ENCODE data around the gene B3GALT5.

The B3GALT5 gene, protein sequence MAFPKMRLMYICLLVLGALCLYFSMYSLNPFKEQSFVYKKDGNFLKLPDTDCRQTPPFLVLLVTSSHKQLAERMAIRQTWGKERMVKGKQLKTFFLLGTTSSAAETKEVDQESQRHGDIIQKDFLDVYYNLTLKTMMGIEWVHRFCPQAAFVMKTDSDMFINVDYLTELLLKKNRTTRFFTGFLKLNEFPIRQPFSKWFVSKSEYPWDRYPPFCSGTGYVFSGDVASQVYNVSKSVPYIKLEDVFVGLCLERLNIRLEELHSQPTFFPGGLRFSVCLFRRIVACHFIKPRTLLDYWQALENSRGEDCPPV

DNA sequence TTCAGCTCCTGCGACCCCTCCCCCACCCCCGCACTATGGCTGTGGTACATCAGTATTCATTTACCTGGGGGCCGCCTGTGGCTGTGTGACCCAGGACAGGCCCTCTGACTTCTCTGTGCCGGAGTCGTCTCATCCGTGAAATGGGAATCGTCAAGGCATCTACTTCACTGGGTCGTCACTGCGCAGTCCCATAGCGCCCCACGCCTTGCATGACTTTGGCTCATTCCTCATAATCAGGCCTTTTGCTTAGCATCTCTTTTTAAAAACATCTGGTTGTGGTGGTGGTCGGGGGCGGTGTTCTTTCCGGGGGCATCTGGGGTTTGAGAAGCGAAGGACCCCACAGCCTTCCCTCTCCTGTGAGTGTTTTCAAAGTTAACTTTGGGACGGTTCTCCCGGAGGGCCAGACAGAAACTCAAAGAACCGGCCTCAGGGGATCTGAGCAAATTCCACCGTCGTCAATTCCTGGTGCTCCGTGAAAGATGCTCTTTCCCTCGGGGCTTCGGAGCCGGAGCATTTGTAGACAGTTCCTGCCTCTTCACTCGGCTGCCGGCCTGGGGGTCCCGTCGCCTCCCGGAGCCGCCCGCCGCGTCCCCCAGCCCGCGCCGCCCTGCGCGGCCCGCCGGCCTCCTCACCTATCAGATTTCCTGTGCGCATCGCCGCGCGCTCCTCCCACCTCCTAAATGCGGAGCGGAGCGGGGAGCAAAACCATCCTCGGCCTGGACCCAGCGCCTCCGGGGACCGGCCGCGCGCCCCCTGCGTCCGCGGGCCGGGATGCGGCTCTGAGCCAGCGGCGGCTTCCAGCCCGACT lies at the start of gene B3GALT5:
TSS of gene B3GALT5 (plus strand) at position 708 of the 808 bp plus-strand sequence. CDS start 47,620 bp downstream, outside the sequence.
- Histone ChIP-seq H3K9ac (ENCODE audit: low read length) (no peak within 1 kb of the TSS), H4K20me1 (ENCODE audit: insufficient read depth, low read length) (no peaks in the 10 kb centered on the region), H3K9me2 (replicated peaks; ENCODE audit: insufficient read depth, low read length) (no peaks in the 10 kb centered on the region), H3K36me3 (replicated peaks; ENCODE audit: insufficient read depth, low read length) (no peaks in the 10 kb centered on the region), H3K27ac (ENCODE audit: low read length) (no peak within 1 kb of the TSS), H3F3A (ENCODE audit: insufficient read depth, low read length) (no peaks in the 10 kb centered on the region), H3K4me2 (ENCODE audit: low read depth, low read length) (no peak within 1 kb of the TSS), H3K9me3 (replicated peaks; ENCODE audit: insufficient read depth, low read length) (no peaks in the 10 kb centered on the region), H3K27me3 (replicated peaks; ENCODE audit: insufficient read depth, low read length) (no peaks in the 10 kb centered on the region), H3K4me3 (ENCODE audit: low read length) (no peak within 1 kb of the TSS), H3K79me2 (ENCODE audit: low read length) (no peaks in the 10 kb centered on the region), H3K4me1 (ENCODE audit: low read length) (no peaks in the 10 kb centered on the region), H2AFZ (ENCODE audit: low read length) (no peak within 1 kb of the TSS)
- no peak for TF ChIP-seq EZH2 (optimal IDR thresholded peaks at IDR 0.05; ENCODE audit: low read depth, low read length)
- TF ChIP-seq, protein P1, sequence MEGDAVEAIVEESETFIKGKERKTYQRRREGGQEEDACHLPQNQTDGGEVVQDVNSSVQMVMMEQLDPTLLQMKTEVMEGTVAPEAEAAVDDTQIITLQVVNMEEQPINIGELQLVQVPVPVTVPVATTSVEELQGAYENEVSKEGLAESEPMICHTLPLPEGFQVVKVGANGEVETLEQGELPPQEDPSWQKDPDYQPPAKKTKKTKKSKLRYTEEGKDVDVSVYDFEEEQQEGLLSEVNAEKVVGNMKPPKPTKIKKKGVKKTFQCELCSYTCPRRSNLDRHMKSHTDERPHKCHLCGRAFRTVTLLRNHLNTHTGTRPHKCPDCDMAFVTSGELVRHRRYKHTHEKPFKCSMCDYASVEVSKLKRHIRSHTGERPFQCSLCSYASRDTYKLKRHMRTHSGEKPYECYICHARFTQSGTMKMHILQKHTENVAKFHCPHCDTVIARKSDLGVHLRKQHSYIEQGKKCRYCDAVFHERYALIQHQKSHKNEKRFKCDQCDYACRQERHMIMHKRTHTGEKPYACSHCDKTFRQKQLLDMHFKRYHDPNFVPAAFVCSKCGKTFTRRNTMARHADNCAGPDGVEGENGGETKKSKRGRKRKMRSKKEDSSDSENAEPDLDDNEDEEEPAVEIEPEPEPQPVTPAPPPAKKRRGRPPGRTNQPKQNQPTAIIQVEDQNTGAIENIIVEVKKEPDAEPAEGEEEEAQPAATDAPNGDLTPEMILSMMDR (IDR thresholded peaks at IDR 0.05; ENCODE audit: low read length): no peak
- TF ChIP-seq EZH2phosphoT487 (IDR thresholded peaks at IDR 0.05; ENCODE audit: low read length): no peak
- DNase-seq: no peak

DNA sequence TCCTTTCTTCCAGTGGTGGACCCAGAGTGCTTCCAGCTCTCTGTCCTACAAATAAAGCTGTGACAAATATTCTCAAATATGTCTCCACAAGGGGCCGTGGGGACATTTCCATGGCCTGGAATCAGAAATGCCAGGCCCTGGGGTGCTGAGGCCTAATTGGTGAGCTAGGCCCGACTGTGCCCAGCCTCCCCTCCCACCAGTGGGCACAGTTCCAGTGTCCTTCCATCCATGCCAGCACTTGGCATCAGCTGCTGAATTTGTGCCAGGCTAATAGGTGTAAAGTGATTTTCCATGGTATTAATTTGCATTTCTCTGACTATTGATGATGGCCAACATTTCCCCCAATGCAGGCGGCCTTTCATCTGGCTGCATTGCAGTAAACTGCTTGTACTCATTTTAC lies 48.5 kb upstream of the B3GALT5 start:
- Histone ChIP-seq H3K9me2 (replicated peaks; ENCODE audit: insufficient read depth, low read length) (no peaks in the 10 kb centered on the region), H3K4me1 (ENCODE audit: low read length) (no peaks in the 10 kb centered on the region), H3K9ac (ENCODE audit: low read length) (no peak overlapping the region), H3K9me3 (replicated peaks; ENCODE audit: insufficient read depth, low read length) (no peaks in the 10 kb centered on the region), H3K79me2 (ENCODE audit: low read length) (no peaks in the 10 kb centered on the region), H3K4me3 (ENCODE audit: low read length) (no peak overlapping the region), H4K20me1 (ENCODE audit: insufficient read depth, low read length) (no peaks in the 10 kb centered on the region), H3K4me2 (ENCODE audit: low read depth, low read length) (no peak overlapping the region), H2AFZ (ENCODE audit: low read length) (no peak overlapping the region), H3K36me3 (replicated peaks; ENCODE audit: insufficient read depth, low read length) (no peaks in the 10 kb centered on the region), H3F3A (ENCODE audit: insufficient read depth, low read length) (no peaks in the 10 kb centered on the region), H3K27ac (ENCODE audit: low read length) (no peak overlapping the region), H3K27me3 (replicated peaks; ENCODE audit: insufficient read depth, low read length) (no peaks in the 10 kb centered on the region)
- TF ChIP-seq EZH2phosphoT487 (IDR thresholded peaks at IDR 0.05; ENCODE audit: low read length) (no peak), EZH2 (optimal IDR thresholded peaks at IDR 0.05; ENCODE audit: low read depth, low read length) (no peak)
- TF ChIP-seq, protein P1 (IDR thresholded peaks at IDR 0.05; ENCODE audit: low read length): no peak
- no peak for DNase-seq

DNA sequence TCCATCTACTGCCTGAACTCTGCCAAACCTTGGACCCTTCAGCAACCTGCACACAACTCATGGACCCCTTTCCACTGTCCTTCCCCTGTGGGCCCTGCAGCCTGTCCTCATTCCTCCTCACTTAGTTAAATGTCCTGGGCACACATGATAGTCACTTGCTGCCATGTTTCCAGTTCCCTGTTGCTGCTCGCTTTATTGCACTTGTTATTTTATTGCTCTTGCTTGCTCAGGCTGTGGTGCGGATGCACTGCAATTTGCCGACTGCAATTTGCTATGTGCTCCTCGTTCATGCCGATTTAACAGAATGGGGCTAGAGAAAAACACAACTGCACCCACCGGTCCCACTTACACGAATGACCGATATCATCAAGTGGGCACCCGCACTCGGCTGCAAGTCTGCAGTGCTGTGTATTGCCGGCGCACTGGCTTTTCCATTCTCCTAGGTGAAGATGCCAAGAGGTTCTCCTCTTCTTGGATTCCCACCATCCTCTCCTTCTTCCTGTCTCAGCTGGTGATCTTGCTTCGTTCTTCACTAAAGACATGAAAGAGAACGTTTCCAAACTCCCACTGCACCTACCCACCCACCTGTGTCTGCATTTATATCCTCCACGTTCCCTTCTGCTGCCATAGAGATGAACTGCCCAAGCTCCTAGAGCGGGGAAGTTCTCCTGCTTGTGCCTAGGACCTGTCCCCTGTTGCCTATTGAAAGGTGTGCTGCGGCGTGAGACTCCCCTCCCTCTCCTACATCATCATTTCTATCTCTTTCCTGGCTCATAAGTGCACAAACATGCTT lies 45.4 kb upstream of the B3GALT5 start:
- TF ChIP-seq, protein P1 (IDR thresholded peaks at IDR 0.05; ENCODE audit: low read length): no peak
- TF ChIP-seq EZH2phosphoT487 (IDR thresholded peaks at IDR 0.05; ENCODE audit: low read length): no peak
- TF ChIP-seq EZH2 (optimal IDR thresholded peaks at IDR 0.05; ENCODE audit: low read depth, low read length): no peak
- H3K9me2 ChIP-seq (replicated peaks; ENCODE audit: insufficient read depth, low read length): no peaks in the 10 kb centered on the region
- no peaks in the 10 kb centered on the region for H3K9me3 ChIP-seq (replicated peaks; ENCODE audit: insufficient read depth, low read length)
- no peak overlapping the region for H3K4me2 ChIP-seq (ENCODE audit: low read depth, low read length)
- no peaks in the 10 kb centered on the region for H3K4me1 ChIP-seq (ENCODE audit: low read length)
- no peak overlapping the region for H2AFZ ChIP-seq (ENCODE audit: low read length)
- H3K79me2 ChIP-seq (ENCODE audit: low read length): no peaks in the 10 kb centered on the region
- no peak overlapping the region for H3K27ac ChIP-seq (ENCODE audit: low read length)
- no peaks in the 10 kb centered on the region for H3K27me3 ChIP-seq (replicated peaks; ENCODE audit: insufficient read depth, low read length)
- no peaks in the 10 kb centered on the region for H3F3A ChIP-seq (ENCODE audit: insufficient read depth, low read length)
- no peak overlapping the region for H3K9ac ChIP-seq (ENCODE audit: low read length)
- no peak for DNase-seq
- H3K36me3 ChIP-seq (replicated peaks; ENCODE audit: insufficient read depth, low read length): no peaks in the 10 kb centered on the region
- H3K4me3 ChIP-seq (ENCODE audit: low read length): no peak overlapping the region
- no peaks in the 10 kb centered on the region for H4K20me1 ChIP-seq (ENCODE audit: insufficient read depth, low read length)

Measured in MM.1S (cell line).